K562 (cell line): ENCODE data around the gene GNAQ. TPM values are rescaled to one million over a fixed set of nuclear protein-coding genes. Genes with fewer than 3 reads are reported as not detected.
A peak's percentile ranks its signal among the peaks of the same experiment; 100 is the strongest.

ENCODE experiments used
- ATAC-seq: fragments of 200-7000 bp; cut with Tn5 transposase; 3 replicates; pipeline ENCODE4 v1.9.1; 2020; ENCODE audit warnings: moderate library complexity
- BruUV-seq: library from RNA; stranded (reverse); fragments of 400-500 nt; replicated peaks from 2 replicates; lab custom pipeline; 2021; lab: Mats Ljungman, UMichigan
- CTCF ChIA-PET: fragments of 300-600 bp; formaldehyde crosslinking; extraction: SDS; loops from one replicate; lab custom pipeline; 2021; ENCODE audit warnings: low intra/inter-chr PET ratio; lab: Yijun Ruan, JAX
- POLR2A ChIA-PET: fragments of 300-600, 350-650 bp; sonication (Branson Sonifier 250); formaldehyde crosslinking; extraction: SDS; loops from one replicate; lab custom pipeline; 2021; ENCODE audit warnings: antibody characterized with exemption, inconsistent platforms; lab: Yijun Ruan, JAX
- DNase-seq, 4 experiments: peaks; one replicate each; pipeline versions ENCODE4 v3.0.0 to v3.0.0-alpha.2; 2011 to 2018; ENCODE audit warnings: low spot score in 3 of 4, mixed read lengths in 3 of 4; ENCODE audit errors: extremely low read depth in 1 of 4
- FAIRE-seq: peaks from 2 replicates; lab custom pipeline; 2011; peaks lifted over from hg19 to GRCh38; lab: Jason Lieb, UNC
- H2AFZ ChIP-seq: 2 replicates; pipeline ENCODE4 v1.6.0; 2011; ENCODE audit warnings: low read depth, low read length, control low read depth, inconsistent platforms
- H3K27ac ChIP-seq: fragments of 200-600 bp; 3 replicates; pipeline ENCODE4 v1.8.0; 2011; ENCODE audit warnings: low read depth, mild to moderate bottlenecking, control low read depth, inconsistent platforms, low read length, moderate library complexity, mixed read lengths; ENCODE audit errors: extremely low read depth
- H3K27me3 ChIP-seq, 2 experiments: fragments of 300-600 bp in 1 of 2; 2 replicates in 1 of 2; 3 replicates in 1 of 2; pipeline versions ENCODE4 v1.6.0 to v1.8.0; 2011; ENCODE audit warnings: inconsistent platforms in 2 of 2, low read length in 2 of 2, mild to moderate bottlenecking in 1 of 2, mixed read lengths in 1 of 2, moderate library complexity in 1 of 2; ENCODE audit not compliant: control insufficient read depth in 2 of 2, insufficient read depth in 2 of 2
- H3K36me3 ChIP-seq: fragments of 300-600 bp; 3 replicates; pipeline ENCODE4 v1.8.0; 2011; ENCODE audit warnings: mild to moderate bottlenecking, low read length, inconsistent platforms; ENCODE audit not compliant: control insufficient read depth, insufficient read depth
- H3K4me1 ChIP-seq, 2 experiments: fragments of 200-600 bp in 1 of 2; replicated peaks in 1 of 2; 2 replicates in 1 of 2; 3 replicates in 1 of 2; pipeline versions ENCODE4 v1.5.1 to v1.8.0; 2011; ENCODE audit warnings: inconsistent platforms in 2 of 2, low read length in 2 of 2, mild to moderate bottlenecking in 1 of 2, mixed read lengths in 1 of 2, moderate library complexity in 1 of 2; ENCODE audit not compliant: control insufficient read depth in 2 of 2, insufficient read depth in 2 of 2
- H3K4me2 ChIP-seq: 2 replicates; pipeline ENCODE4 v1.6.1; 2011; ENCODE audit warnings: low read length, control low read depth, inconsistent platforms, mixed read lengths; ENCODE audit not compliant: insufficient read depth
- H3K4me3 ChIP-seq: fragments of 200-600 bp; sonication (generic), shearing (Covaris generic); 2 replicates; pipeline ENCODE4 v1.5.1; 2016; ENCODE audit warnings: control low read depth, inconsistent platforms
- H3K79me2 ChIP-seq: fragments of 200-600 bp; 3 replicates; pipeline ENCODE4 v1.8.0; 2011; ENCODE audit warnings: low read length, inconsistent platforms; ENCODE audit not compliant: control insufficient read depth, insufficient read depth
- H3K9ac ChIP-seq, 2 experiments: 2 replicates each; pipeline versions ENCODE4 v1.6.0 to v1.6.1; 2011; ENCODE audit warnings: low read depth in 2 of 2, low read length in 2 of 2, control low read depth in 1 of 2, inconsistent platforms in 1 of 2, mild to moderate bottlenecking in 1 of 2, mixed read lengths in 1 of 2; ENCODE audit not compliant: insufficient read depth in 1 of 2
- H3K9me1 ChIP-seq: one replicate; pipeline ENCODE4 v1.6.0; 2011; ENCODE audit warnings: inconsistent platforms, mild to moderate bottlenecking, low read length, moderate library complexity; ENCODE audit not compliant: control insufficient read depth, insufficient read depth
- H3K9me3 ChIP-seq: replicated peaks from 2 replicates; pipeline ENCODE4 v1.5.1; 2011; ENCODE audit warnings: low read depth, low read length, inconsistent platforms; ENCODE audit not compliant: control insufficient read depth, insufficient read depth
- H4K20me1 ChIP-seq: replicated peaks from 2 replicates; pipeline ENCODE4 v1.6.1; 2011; ENCODE audit warnings: low read length, inconsistent platforms, mixed read lengths; ENCODE audit not compliant: control insufficient read depth, insufficient read depth
- CBX3 ChIP-seq, 2 experiments: IDR thresholded peaks; 1 replicate in 1 of 2; 2 replicates in 1 of 2; pipeline ENCODE4 v1.6.1; 2012; ENCODE audit warnings: inconsistent platforms in 2 of 2, low read length in 2 of 2, borderline replicate concordance in 1 of 2, control low read depth in 1 of 2
- IFI16 ChIP-seq: fragments of 250-450 bp; sonication (Bioruptor Pico); IDR thresholded peaks from 2 replicates; pipeline ENCODE4 v2.1.2; 2022; ENCODE audit warnings: mild to moderate bottlenecking, inconsistent platforms
- MCM2 ChIP-seq: fragments of 450-650 bp; IDR thresholded peaks from 2 replicates; pipeline ENCODE4 v1.6.1; 2017; ENCODE audit warnings: low read depth, mild to moderate bottlenecking
- MEIS2 ChIP-seq: fragments of 450-650 bp; IDR thresholded peaks from 2 replicates; pipeline ENCODE4 v1.6.1; 2014; ENCODE audit warnings: mild to moderate bottlenecking; ENCODE audit not compliant: partially characterized antibody
- SREBF1 ChIP-seq: fragments of 150-350 bp; IDR thresholded peaks from 2 replicates; pipeline ENCODE4 v1.6.1; 2014; ENCODE audit warnings: antibody characterized with exemption, low read depth, low read length, borderline replicate concordance
- ZNF316 ChIP-seq: fragments of 450-650 bp; IDR thresholded peaks from 2 replicates; pipeline ENCODE4 v1.6.1; 2016
- ZNF644 ChIP-seq: fragments of 200-800 bp; sonication (Bioruptor generic); IDR thresholded peaks from 2 replicates; pipeline ENCODE4 v1.6.1; 2016; ENCODE audit warnings: low read depth, missing genetic modification characterization, missing compliant biosample characterization
- WGBS: fragments of 100-300 bp; shearing (Covaris generic); methylation state at CpG from one replicate; pipeline ENCODE4 v1.1.6; 2016; ENCODE audit warnings: low coverage, mixed read lengths; ENCODE audit not compliant: insufficient coverage; ENCODE audit errors: missing lambda C conversion rate; 5-methylcytosine and 5-hydroxymethylcytosine counted together
- in situ Hi-C: fragments of 300-500 bp; cut with MboI; formaldehyde crosslinking; loops from 4 replicates; pipeline ENCODE4 v1.15.0; 2018; ENCODE audit warnings: inconsistent platforms, mixed read lengths
- intact Hi-C: fragments of 100-400 bp; cut with micrococcal nuclease; formaldehyde crosslinking; loops from 2 replicates; pipeline ENCODE4 v1.14.2; 2022
- polyA plus RNA-seq, 8 experiments: library from polyadenylated mRNA; depleted of rRNA in 4 of 8; stranded (reverse) in 5 of 8; unstranded in 3 of 8; fragments of >200 nt; fragmentation: Nextera tagmentation in 2 of 8; fragmentation: Illumina TruSeq in 1 of 8; extraction: Ambion mirVana in 2 of 8; extraction: Trizol in 1 of 8; gene quantifications; 2 replicates each; pipeline versions ENCODE4 v1.2.1 to v1.2.3, GENCODE V29; 2011 to 2014; ENCODE audit warnings: inconsistent platforms in 1 of 8, missing spikeins in 1 of 8
- total RNA-seq, 7 experiments: library from RNA; depleted of rRNA in 6 of 7; stranded (reverse); fragments of >200 nt in 6 of 7; fragmentation: Illumina TruSeq in 2 of 7; extraction: Trizol in 2 of 7; gene quantifications; 2 replicates each; pipeline versions ENCODE4 v1.2.1 to v1.2.3, GENCODE V29; 2011 to 2021; ENCODE audit warnings: low replicate concordance in 1 of 7
- TF ChIP-seq, protein P1 (sequence below): sonication (generic); formaldehyde crosslinking; IDR thresholded peaks from 2 replicates; pipeline ENCODE4 v1.4.0; 2020; ENCODE audit warnings: mild to moderate bottlenecking, missing genetic modification reagents
- TF ChIP-seq, protein P2 (sequence below), 2 experiments: IDR thresholded peaks in 1 of 2; conservative IDR thresholded peaks in 1 of 2; 2 replicates each; pipeline ENCODE4 v1.6.1; 2016; ENCODE audit warnings: low read depth in 2 of 2, mild to moderate bottlenecking in 1 of 2, missing compliant biosample characterization in 1 of 2, missing genetic modification characterization in 1 of 2, moderate library complexity in 1 of 2

GNAQ gene
- total and polyA plus RNA-seq, 9 of the 15 experiments (the other 6 are each of a cell fraction or from before 2014, with no cell fraction given) = 4.8 to 27.9 (median 17.5) TPM

DNA sequence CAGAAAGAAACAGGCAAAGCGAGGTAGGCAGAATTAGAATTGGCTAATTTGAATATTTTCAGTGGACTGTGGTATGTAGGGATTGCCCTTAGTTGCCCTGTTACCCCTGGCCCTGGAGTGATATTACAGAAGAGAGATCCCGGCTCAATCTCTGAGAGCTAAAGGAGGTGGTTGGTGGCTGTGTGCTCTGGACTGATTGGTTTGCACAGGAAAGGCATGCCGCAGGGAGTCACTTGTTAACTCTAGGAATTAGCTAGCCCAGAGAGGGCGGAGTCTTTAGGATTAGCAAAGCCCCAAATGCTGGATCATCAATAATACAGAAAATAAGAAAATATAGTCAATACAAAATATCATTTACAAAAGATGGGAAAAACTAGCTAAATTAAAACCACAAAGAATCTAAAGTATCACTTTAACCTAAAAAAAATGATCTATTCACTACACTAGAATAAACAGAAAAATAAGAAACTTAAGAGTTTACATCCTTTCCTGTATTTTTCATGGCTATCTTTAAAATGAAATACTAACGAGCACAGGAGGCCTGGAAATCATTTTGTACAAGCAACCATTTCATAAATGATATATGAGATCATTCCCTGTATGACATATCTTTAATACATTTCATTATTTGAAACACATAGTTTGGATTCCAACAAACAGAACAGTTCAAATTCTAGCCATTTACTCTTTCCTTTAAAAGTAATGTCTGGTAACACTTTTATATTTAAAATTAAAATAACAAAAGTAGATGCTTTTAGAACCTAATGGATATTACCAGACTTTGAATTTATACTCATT, 71.1 kb downstream of the GNAQ start (continued):
- no peak for TF ChIP-seq IFI16 (CRISPR knock-in tag)
- peak; percentile 79 for TF ChIP-seq ZNF316
- TF ChIP-seq CBX3 (IDR thresholded peaks at IDR 0.05; ENCODE audit: borderline replicate concordance in 1 of 2, low read length in 2 of 2) = no peak

DNA sequence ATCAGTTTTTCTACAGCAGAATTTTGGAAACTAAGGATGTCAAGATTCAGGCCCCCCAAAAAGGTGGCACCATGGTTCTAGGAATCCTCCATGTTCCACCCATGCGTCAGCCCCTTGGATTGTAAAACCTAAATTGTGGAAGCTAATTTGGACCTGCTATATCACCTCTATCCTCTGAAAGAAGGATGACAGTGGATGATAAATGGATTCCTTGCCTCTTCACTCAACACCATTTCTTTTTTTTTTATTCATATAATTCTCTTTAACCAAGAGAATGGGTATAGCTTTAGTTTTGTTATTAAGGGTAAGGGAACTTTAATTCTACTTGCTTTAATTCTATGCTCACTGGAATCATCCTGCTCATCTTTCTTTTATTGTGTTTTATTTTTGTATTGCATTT, 71.8 kb downstream of the GNAQ start:
- no TSS peak for BruUV-seq
- Histone ChIP-seq H3K27ac (peak overlapping the region; percentile 21; the same call in 2 of the 3 replicates), H3K79me2 (peaks cover 99% of the 10 kb centered on the region), H3K9me3 (no peaks in the 10 kb centered on the region), H3K4me2 (no peak overlapping the region), H2AFZ (no peak overlapping the region), H4K20me1 (no peaks in the 10 kb centered on the region), H3K27me3 (no peaks in the 10 kb centered on the region), H3K4me1 (peaks cover 0 to 45% of the 10 kb centered on the region in 2 experiments; a peak in 4 of 5 replicates), H3K36me3 (no peaks in the 10 kb centered on the region), H3K9me1 (no peaks in the 10 kb centered on the region), H3K9ac (no peak overlapping the region), H3K4me3 (no peak overlapping the region)
- in situ Hi-C loops = no loop called here
- intact Hi-C loops = no loop called here
- ATAC-seq (no peak), DNase-seq (no peak), FAIRE-seq (no peak)
- WGBS = 20% methylated on average over 1 of the region's 1 CpG
- ChIA-PET POLR2A (no interaction called here), CTCF (no interaction called here)
- TF ChIP-seq, protein P1, sequence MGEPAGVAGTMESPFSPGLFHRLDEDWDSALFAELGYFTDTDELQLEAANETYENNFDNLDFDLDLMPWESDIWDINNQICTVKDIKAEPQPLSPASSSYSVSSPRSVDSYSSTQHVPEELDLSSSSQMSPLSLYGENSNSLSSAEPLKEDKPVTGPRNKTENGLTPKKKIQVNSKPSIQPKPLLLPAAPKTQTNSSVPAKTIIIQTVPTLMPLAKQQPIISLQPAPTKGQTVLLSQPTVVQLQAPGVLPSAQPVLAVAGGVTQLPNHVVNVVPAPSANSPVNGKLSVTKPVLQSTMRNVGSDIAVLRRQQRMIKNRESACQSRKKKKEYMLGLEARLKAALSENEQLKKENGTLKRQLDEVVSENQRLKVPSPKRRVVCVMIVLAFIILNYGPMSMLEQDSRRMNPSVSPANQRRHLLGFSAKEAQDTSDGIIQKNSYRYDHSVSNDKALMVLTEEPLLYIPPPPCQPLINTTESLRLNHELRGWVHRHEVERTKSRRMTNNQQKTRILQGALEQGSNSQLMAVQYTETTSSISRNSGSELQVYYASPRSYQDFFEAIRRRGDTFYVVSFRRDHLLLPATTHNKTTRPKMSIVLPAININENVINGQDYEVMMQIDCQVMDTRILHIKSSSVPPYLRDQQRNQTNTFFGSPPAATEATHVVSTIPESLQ = no peak
- TF ChIP-seq, protein P2, sequence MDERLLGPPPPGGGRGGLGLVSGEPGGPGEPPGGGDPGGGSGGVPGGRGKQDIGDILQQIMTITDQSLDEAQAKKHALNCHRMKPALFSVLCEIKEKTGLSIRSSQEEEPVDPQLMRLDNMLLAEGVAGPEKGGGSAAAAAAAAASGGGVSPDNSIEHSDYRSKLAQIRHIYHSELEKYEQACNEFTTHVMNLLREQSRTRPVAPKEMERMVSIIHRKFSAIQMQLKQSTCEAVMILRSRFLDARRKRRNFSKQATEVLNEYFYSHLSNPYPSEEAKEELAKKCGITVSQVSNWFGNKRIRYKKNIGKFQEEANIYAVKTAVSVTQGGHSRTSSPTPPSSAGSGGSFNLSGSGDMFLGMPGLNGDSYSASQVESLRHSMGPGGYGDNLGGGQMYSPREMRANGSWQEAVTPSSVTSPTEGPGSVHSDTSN (CRISPR knock-in tag; IDR thresholded peaks at IDR 0.05; ENCODE audit: low read depth) = no peak
- TF ChIP-seq, protein P2 (tag; conservative IDR thresholded peaks at IDR 0.05; ENCODE audit: low read depth) = peak; percentile 77
- TF ChIP-seq MCM2 = no peak
- no peak for TF ChIP-seq ZNF644
- peak; percentile 83 for TF ChIP-seq MEIS2
- TF ChIP-seq SREBF1 = no peak
